Neural cell (in vitro differentiated cells): Measurements from ENCODE around the gene FAM53A. TPM values are rescaled to one million over a fixed set of nuclear protein-coding genes. Genes with fewer than 3 reads are reported as not detected.

Experiments used
- H2AFZ ChIP-seq: fragments of 200-600, 300-800 bp; sonication (generic), shearing (Covaris generic); 2 replicates; pipeline ENCODE4 v1.6.0; 2014; ENCODE audit warnings: low read depth, mild to moderate bottlenecking, antibody characterized with exemption, low read length, moderate library complexity
- H3F3A ChIP-seq: fragments of 200-600 bp; shearing (Covaris generic); 2 replicates; pipeline ENCODE4 v1.6.1; 2016; ENCODE audit warnings: mild to moderate bottlenecking, moderate library complexity, mixed read lengths, antibody characterized with exemption, low read length; ENCODE audit not compliant: insufficient read depth, poor library complexity, severe bottlenecking
- H3K27ac ChIP-seq: fragments of 200-600, 300-800 bp; sonication (generic), shearing (Covaris generic); 2 replicates; pipeline ENCODE4 v1.5.1; 2014; ENCODE audit warnings: mild to moderate bottlenecking, low read length, moderate library complexity
- H3K27me3 ChIP-seq: fragments of 300-800, 200-600 bp; sonication (generic), shearing (Covaris generic); 2 replicates; pipeline ENCODE4 v1.6.0; 2014; ENCODE audit warnings: mild to moderate bottlenecking, low read depth, low read length, moderate library complexity; ENCODE audit not compliant: insufficient read depth
- H3K36me3 ChIP-seq: fragments of 300-800, 200-600 bp; sonication (generic), shearing (Covaris generic); 2 replicates; pipeline ENCODE4 v1.5.1; 2014; ENCODE audit warnings: mild to moderate bottlenecking, antibody characterized with exemption, low read length, moderate library complexity; ENCODE audit not compliant: insufficient read depth
- H3K4me2 ChIP-seq: fragments of 300-800, 200-600 bp; sonication (generic), shearing (Covaris generic); 2 replicates; pipeline ENCODE4 v1.6.0; 2014; ENCODE audit warnings: mild to moderate bottlenecking, low read length
- H3K4me3 ChIP-seq: fragments of 300-800, 200-600 bp; sonication (generic), shearing (Covaris generic); 2 replicates; pipeline ENCODE4 v1.5.1; 2014; ENCODE audit warnings: mild to moderate bottlenecking, low read length, moderate library complexity
- H3K79me2 ChIP-seq: fragments of 200-600 bp; shearing (Covaris generic); replicated peaks from 2 replicates; pipeline ENCODE4 v1.6.0; 2014; ENCODE audit warnings: mild to moderate bottlenecking, low read length, moderate library complexity; ENCODE audit not compliant: insufficient read depth
- H3K9ac ChIP-seq: fragments of 300-800, 200-600 bp; sonication (generic), shearing (Covaris generic); 2 replicates; pipeline ENCODE4 v1.6.1; 2016; ENCODE audit warnings: mild to moderate bottlenecking, low read length, mixed read lengths
- H3K9me2 ChIP-seq: fragments of 200-600 bp; shearing (Covaris generic); 2 replicates; pipeline ENCODE4 v1.6.1; 2016; ENCODE audit warnings: mild to moderate bottlenecking, low read length, mixed read lengths; ENCODE audit not compliant: insufficient read depth
- H3K9me3 ChIP-seq: fragments of 200-600, 300-800 bp; sonication (generic), shearing (Covaris generic); 2 replicates; pipeline ENCODE4 v1.6.1; 2016; ENCODE audit warnings: mild to moderate bottlenecking, mixed run types, low read length, moderate library complexity, mixed read lengths
- H4K20me1 ChIP-seq: fragments of 200-600 bp; shearing (Covaris generic); 2 replicates; pipeline ENCODE4 v1.6.1; 2016; ENCODE audit warnings: mild to moderate bottlenecking, mixed run types; ENCODE audit not compliant: insufficient read depth
- CTCF ChIP-seq: fragments of 450-650 bp; IDR thresholded peaks from 2 replicates; pipeline ENCODE4 v1.5.1; 2014; ENCODE audit warnings: antibody characterized with exemption, mild to moderate bottlenecking, moderate library complexity; ENCODE audit not compliant: poor library complexity, severe bottlenecking
- EP300 ChIP-seq: fragments of 450-650 bp; conservative IDR thresholded peaks from 2 replicates; pipeline ENCODE4 v1.6.1; 2014; ENCODE audit warnings: antibody characterized with exemption, mild to moderate bottlenecking, moderate library complexity; ENCODE audit not compliant: poor library complexity, severe bottlenecking
- EZH2 ChIP-seq: fragments of 200-600, 300-800 bp; shearing (Covaris generic), sonication (generic); IDR thresholded peaks from 2 replicates; pipeline ENCODE4 v1.6.1; 2014; ENCODE audit warnings: antibody characterized with exemption, low read length, borderline replicate concordance, mild to moderate bottlenecking; ENCODE audit not compliant: insufficient read depth, poor library complexity, severe bottlenecking
- MXI1 ChIP-seq: fragments of 450-650 bp; conservative IDR thresholded peaks from 2 replicates; pipeline ENCODE4 v1.6.1; 2014; ENCODE audit warnings: antibody characterized with exemption, mild to moderate bottlenecking; ENCODE audit not compliant: poor library complexity, severe bottlenecking
- POLR2AphosphoS5 ChIP-seq: IDR thresholded peaks from 2 replicates; pipeline ENCODE4 v1.6.1; 2012
- RAD21 ChIP-seq: fragments of 450-650 bp; conservative IDR thresholded peaks from 2 replicates; pipeline ENCODE4 v1.6.1; 2014; ENCODE audit warnings: antibody characterized with exemption, mild to moderate bottlenecking, moderate library complexity
- REST ChIP-seq: IDR thresholded peaks from 2 replicates; pipeline ENCODE4 v1.6.1; 2012; ENCODE audit warnings: borderline replicate concordance
- SMC3 ChIP-seq: fragments of 450-650 bp; conservative IDR thresholded peaks from 2 replicates; pipeline ENCODE4 v1.6.1; 2014; ENCODE audit warnings: antibody characterized with exemption, mild to moderate bottlenecking, moderate library complexity; ENCODE audit not compliant: poor library complexity
- TAF1 ChIP-seq: IDR thresholded peaks from 2 replicates; pipeline ENCODE4 v1.6.1; 2012; ENCODE audit warnings: low read depth
- polyA plus RNA-seq: library from polyadenylated mRNA; depleted of rRNA; stranded (reverse); fragments of >200 nt; gene quantifications from 2 replicates; pipeline ENCODE4 v1.2.3, GENCODE V29; 2014
- small RNA-seq, 3 experiments: library from RNA; depleted of rRNA; stranded (forward); fragments of <200 nt; gene quantifications; one replicate each; pipeline ENCODE3, GENCODE V24; 2012

The FAM53A gene
- polyA plus RNA-seq, 1 donor from 2014 or later: not detected

- Histone ChIP-seq H3F3A (no peaks in the 10 kb centered on the region), H3K4me2 (no peak overlapping the region), H2AFZ (no peak overlapping the region), H3K9me2 (no peaks in the 10 kb centered on the region), H3K27me3 (no peaks in the 10 kb centered on the region), H4K20me1 (no peaks in the 10 kb centered on the region), H3K9ac (no peak overlapping the region), H3K4me3 (no peak overlapping the region), H3K79me2 (no peaks in the 10 kb centered on the region), H3K9me3 (peaks cover 20% of the 10 kb centered on the region), H3K27ac (no peak overlapping the region), H3K36me3 (no peaks in the 10 kb centered on the region)
- no peak for TF ChIP-seq CTCF
- TF ChIP-seq RAD21: no peak
- no peak for TF ChIP-seq EZH2
- no peak for TF ChIP-seq EP300
- no peak for TF ChIP-seq MXI1
- no peak for TF ChIP-seq SMC3
- TF ChIP-seq TAF1: no peak
- TF ChIP-seq POLR2AphosphoS5: no peak
- no peak for TF ChIP-seq REST
Observed at GRCh38 chr4:1590244-1590643, 93.9 kb downstream of the FAM53A start.

Small RNA genes within 50 kb of the gene (small RNA-seq; reads per million reads assigned to genes)
- gene RF00019: 0 to 1.2 (median 0) reads per million in 3 experiments

Other genes with a start within 250 kb of the FAM53A start
- gene SLBP, start 28.0 kb upstream of the FAM53A start, polyA plus RNA-seq: 107 and 111 TPM in 2 replicates
- 42.1 and 48.7 TPM in 2 replicates for gene TMEM129, start 37.0 kb upstream of the FAM53A start, polyA plus RNA-seq
- gene TACC3, start 37.2 kb upstream of the FAM53A start, polyA plus RNA-seq: 2.6 and 3.5 TPM in 2 replicates
- gene FGFR3, start 109.0 kb upstream of the FAM53A start, polyA plus RNA-seq: 0.48 and 0.54 TPM in 2 replicates
- 38.9 and 41.7 TPM in 2 replicates for gene LETM1, start 171.8 kb upstream of the FAM53A start, polyA plus RNA-seq
- gene NSD2, start 187.1 kb upstream of the FAM53A start, polyA plus RNA-seq: 51.6 and 52.3 TPM in 2 replicates